Measurements from ENCODE around the gene SGPP2. TPM values are rescaled to one million over a fixed set of nuclear protein-coding genes. Genes with fewer than 3 reads are reported as not detected.

SGPP2 gene
- polyA plus RNA-seq, 1 experiment = not detected

DNA sequence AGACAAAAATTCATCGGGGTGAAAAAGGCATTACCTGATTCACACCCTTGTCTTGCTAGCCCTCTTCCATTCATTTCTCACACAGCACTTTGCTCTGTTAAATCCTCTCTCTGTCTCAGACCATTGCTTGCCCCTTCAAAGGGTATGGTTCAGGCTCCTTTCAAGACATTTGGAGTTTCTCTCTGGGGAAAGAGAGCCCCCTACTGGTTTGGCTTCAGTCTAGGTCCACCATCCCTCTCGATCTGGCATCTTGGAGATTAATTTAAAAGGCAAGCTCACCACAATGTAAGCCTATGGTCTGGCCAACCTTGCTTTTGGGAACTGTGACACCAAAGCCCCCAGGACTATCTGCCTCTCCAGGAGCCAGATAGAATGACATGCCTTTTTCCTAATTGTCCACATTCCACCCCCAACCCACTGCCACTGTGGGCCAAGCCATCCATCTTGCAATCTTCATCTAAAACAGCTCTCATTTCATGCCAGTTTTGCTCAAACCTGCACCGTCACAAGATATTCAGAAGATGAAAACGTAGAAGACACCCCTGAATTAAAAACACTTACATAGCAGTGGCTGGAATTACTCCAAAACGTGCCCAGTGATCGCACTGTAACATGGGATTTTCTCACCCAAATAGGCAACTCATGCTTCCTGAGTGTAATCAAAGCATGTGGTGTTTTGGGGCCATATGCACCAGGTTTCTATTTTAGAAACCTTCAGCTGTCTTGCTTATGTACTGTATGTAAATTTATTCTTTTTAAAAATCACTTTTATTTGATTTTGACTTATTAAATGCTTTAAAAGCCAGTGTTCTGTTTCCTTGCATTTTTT lies 137.7 kb downstream of the SGPP2 start:
- H3K36me3 ChIP-seq (ENCODE audit: control insufficient read depth, insufficient read depth, low read length) = 0 out of 2 replicates have a peak, but pooled peaks cover 1% of the 10 kb centered on the region
- ChIA-PET CTCF (interaction anchor here (0.5 to 3.5 kb wide), 17 partner anchors 9 to 537 kb away, joined by 3 to 21 read pairs (median 3); a partner anchor contains a TSS), POLR2A (interaction anchor here (0.6 kb wide), 1 partner anchor 17 kb away, joined by 8 read pairs; no protein-coding TSS in a partner anchor)
- TF ChIP-seq, protein P1, sequence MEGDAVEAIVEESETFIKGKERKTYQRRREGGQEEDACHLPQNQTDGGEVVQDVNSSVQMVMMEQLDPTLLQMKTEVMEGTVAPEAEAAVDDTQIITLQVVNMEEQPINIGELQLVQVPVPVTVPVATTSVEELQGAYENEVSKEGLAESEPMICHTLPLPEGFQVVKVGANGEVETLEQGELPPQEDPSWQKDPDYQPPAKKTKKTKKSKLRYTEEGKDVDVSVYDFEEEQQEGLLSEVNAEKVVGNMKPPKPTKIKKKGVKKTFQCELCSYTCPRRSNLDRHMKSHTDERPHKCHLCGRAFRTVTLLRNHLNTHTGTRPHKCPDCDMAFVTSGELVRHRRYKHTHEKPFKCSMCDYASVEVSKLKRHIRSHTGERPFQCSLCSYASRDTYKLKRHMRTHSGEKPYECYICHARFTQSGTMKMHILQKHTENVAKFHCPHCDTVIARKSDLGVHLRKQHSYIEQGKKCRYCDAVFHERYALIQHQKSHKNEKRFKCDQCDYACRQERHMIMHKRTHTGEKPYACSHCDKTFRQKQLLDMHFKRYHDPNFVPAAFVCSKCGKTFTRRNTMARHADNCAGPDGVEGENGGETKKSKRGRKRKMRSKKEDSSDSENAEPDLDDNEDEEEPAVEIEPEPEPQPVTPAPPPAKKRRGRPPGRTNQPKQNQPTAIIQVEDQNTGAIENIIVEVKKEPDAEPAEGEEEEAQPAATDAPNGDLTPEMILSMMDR (IDR thresholded peaks at IDR 0.05; ENCODE audit: insufficient read depth, low read depth, low read length) = peak; percentile 72
- no peak for DNase-seq (ENCODE audit: low read depth)
- no peaks in the 10 kb centered on the region for H3K27me3 ChIP-seq (ENCODE audit: control insufficient read depth, insufficient read depth, low read length)
- no peak overlapping the region for H3K4me3 ChIP-seq (ENCODE audit: low read depth, low read length)

DNA sequence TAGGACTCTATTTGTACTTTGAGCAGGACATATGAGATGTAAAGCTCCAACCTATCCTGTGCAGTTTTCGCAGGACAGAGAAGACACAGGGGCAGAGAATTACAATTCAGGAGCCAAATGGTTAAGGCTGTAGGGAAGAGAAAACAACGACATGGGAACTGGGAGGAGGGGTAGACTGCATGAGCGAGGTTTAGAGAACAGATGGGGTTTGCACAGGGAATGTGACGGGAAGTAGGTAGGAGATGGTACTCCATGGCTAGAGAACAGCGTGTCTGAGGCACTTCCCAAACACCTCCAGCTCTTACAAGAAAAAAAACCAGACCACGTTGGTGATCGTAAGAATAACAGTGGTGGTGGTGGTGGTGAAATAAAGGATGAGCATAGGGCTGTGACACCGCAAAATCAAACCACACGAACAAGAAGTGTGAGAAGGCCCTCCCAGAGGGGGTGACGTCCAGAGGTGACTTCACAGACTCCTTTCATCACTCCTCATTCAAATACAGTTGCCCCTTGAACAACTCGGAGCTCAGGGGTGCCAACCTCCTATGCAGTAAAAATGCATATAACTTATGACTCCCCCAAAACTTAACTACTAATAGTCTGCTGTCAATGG lies 138.9 kb downstream of the SGPP2 start:
- H3K4me3 ChIP-seq (ENCODE audit: low read depth, low read length) = no peak overlapping the region
- DNase-seq (ENCODE audit: low read depth) = no peak
- TF ChIP-seq, protein P1 (IDR thresholded peaks at IDR 0.05; ENCODE audit: insufficient read depth, low read depth, low read length) = no peak
- CTCF ChIA-PET = interaction anchor here (0.7 to 3.5 kb wide), 4 partner anchors 244 to 538 kb away, joined by 3 to 21 read pairs (median 4); a partner anchor contains a TSS
- H3K36me3 ChIP-seq (ENCODE audit: control insufficient read depth, insufficient read depth, low read length) = 0 out of 2 replicates have a peak, but pooled peaks cover 1% of the 10 kb centered on the region
- POLR2A ChIA-PET = no interaction called here
- H3K27me3 ChIP-seq (ENCODE audit: control insufficient read depth, insufficient read depth, low read length) = no peaks in the 10 kb centered on the region

DNA sequence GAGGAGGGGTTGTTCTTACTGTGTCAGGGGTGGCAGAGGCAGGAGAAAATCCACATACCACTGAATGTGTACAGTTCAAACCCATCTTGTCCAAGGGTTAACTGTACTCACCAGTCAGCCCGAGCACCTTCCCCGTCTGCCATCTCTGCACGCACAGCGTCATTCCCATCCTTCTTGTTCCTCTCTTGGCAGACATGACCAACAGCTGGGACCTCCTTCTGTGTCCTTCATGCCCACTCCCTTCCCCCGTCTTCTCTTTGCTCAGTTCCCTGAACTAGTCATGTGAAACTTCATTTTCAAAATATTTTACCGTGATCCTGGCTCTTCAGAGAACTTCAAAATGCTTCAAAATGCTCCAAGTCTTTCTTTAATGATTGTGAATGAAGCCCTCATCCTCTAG lies 139.6 kb downstream of the SGPP2 start:
- H3K27me3 ChIP-seq (ENCODE audit: control insufficient read depth, insufficient read depth, low read length) = no peaks in the 10 kb centered on the region
- H3K36me3 ChIP-seq (ENCODE audit: control insufficient read depth, insufficient read depth, low read length) = 0 out of 2 replicates have a peak, but pooled peaks cover 1% of the 10 kb centered on the region
- CTCF ChIA-PET = interaction anchor here (0.7 to 2.1 kb wide), 3 partner anchors 246 to 539 kb away, joined by 3 to 5 read pairs (median 4); no protein-coding TSS in a partner anchor

DNA sequence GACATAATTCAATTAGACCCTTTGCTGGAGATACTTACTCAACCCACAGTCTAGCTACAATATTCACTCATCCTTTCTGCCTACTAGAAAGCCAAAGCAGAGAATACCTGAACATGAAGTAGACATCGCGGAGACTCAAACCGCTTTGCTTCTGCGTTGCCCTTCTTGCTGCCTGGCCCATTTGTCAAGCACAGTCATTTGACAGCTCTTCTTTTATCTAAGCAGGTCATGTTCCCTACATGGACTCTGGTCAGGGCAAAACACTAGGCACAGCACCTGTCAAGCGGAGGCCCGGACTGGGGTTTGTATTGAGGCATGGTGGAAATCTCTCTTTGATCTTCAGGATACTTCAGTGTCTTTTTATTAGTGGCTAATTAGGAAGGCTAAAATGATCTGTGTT lies 141.9 kb downstream of the SGPP2 start:
- POLR2A ChIA-PET = no interaction called here
- CTCF ChIA-PET = no interaction called here
- Histone ChIP-seq H3K36me3 (ENCODE audit: control insufficient read depth, insufficient read depth, low read length) (0 out of 2 replicates have a peak, but pooled peaks cover 1% of the 10 kb centered on the region), H3K4me3 (ENCODE audit: low read depth, low read length) (no peak overlapping the region), H3K27me3 (ENCODE audit: control insufficient read depth, insufficient read depth, low read length) (no peaks in the 10 kb centered on the region)
- TF ChIP-seq, protein P1 (IDR thresholded peaks at IDR 0.05; ENCODE audit: insufficient read depth, low read depth, low read length) = no peak
- DNase-seq (ENCODE audit: low read depth) = no peak

More for the DNA sequence above, 139.6 kb downstream of the SGPP2 start:
- TF ChIP-seq, protein P1 (IDR thresholded peaks at IDR 0.05; ENCODE audit: insufficient read depth, low read depth, low read length) = no peak
- POLR2A ChIA-PET = no interaction called here
- H3K4me3 ChIP-seq (ENCODE audit: low read depth, low read length) = no peak overlapping the region
- DNase-seq (ENCODE audit: low read depth) = no peak

DNA sequence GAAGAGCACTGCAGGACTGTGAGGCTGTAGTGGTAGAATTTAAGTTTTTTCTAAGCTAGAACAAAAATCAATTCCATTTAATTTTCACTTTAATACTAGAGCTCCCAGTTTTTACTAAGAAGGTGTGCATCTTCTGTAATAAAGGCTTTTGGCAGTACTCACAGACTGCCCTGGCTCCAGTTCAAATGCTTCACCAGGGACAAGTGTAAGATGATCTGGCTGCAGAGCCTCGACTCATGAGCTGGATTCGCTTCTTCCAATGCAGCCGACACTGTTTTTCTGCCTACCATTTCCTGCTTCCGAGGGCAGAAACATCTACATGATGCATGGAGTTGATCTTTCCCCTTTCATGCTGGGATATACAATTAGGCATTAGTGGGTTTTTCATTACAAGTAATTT lies 144.5 kb downstream of the SGPP2 start:
- TF ChIP-seq, protein P1 (IDR thresholded peaks at IDR 0.05; ENCODE audit: insufficient read depth, low read depth, low read length) = no peak
- POLR2A ChIA-PET = no interaction called here
- no peak for DNase-seq (ENCODE audit: low read depth)
- CTCF ChIA-PET = interaction anchor here (1.2 kb wide), 2 partner anchors 11 to 545 kb away, joined by 3 read pairs; no protein-coding TSS in a partner anchor
- Histone ChIP-seq H3K27me3 (ENCODE audit: control insufficient read depth, insufficient read depth, low read length) (no peaks in the 10 kb centered on the region), H3K36me3 (ENCODE audit: control insufficient read depth, insufficient read depth, low read length) (0 out of 2 replicates have a peak, but pooled peaks cover under 1% of the 10 kb centered on the region), H3K4me3 (ENCODE audit: low read depth, low read length) (no peak overlapping the region)
